ENCODE results near the gene GAA.

- TF ChIP-seq TCF7L2 (IDR thresholded peaks at IDR 0.05; ENCODE audit: low read depth, low read length) = no peak
- TF ChIP-seq, protein P1, sequence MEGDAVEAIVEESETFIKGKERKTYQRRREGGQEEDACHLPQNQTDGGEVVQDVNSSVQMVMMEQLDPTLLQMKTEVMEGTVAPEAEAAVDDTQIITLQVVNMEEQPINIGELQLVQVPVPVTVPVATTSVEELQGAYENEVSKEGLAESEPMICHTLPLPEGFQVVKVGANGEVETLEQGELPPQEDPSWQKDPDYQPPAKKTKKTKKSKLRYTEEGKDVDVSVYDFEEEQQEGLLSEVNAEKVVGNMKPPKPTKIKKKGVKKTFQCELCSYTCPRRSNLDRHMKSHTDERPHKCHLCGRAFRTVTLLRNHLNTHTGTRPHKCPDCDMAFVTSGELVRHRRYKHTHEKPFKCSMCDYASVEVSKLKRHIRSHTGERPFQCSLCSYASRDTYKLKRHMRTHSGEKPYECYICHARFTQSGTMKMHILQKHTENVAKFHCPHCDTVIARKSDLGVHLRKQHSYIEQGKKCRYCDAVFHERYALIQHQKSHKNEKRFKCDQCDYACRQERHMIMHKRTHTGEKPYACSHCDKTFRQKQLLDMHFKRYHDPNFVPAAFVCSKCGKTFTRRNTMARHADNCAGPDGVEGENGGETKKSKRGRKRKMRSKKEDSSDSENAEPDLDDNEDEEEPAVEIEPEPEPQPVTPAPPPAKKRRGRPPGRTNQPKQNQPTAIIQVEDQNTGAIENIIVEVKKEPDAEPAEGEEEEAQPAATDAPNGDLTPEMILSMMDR (IDR thresholded peaks at IDR 0.05) = no peak
Observed at GRCh38 chr17:80102664-80103448, 1.5 kb downstream of the GAA start.

Data from Panc1 (cell line).